HCT116 (cell line): ENCODE results near the gene JCAD.

Experiments
- CEBPB ChIP-seq: IDR thresholded peaks from 2 replicates; pipeline ENCODE4 v1.6.1; 2012; ENCODE audit warnings: low read depth
- ELF1 ChIP-seq: IDR thresholded peaks from 2 replicates; pipeline ENCODE4 v1.6.1; 2012; ENCODE audit warnings: low read depth, borderline replicate concordance
- EZH2 ChIP-seq: fragments of 200-600 bp; sonication (generic); IDR thresholded peaks from 2 replicates; pipeline ENCODE4 v1.6.1; 2017; ENCODE audit warnings: antibody characterized with exemption, mixed run types
- EZH2phosphoT487 ChIP-seq: fragments of 200-600 bp; IDR thresholded peaks from 2 replicates; pipeline ENCODE4 v1.6.1; 2018; ENCODE audit warnings: antibody characterized with exemption, borderline replicate concordance
- POLR2A ChIP-seq: IDR thresholded peaks from 2 replicates; pipeline ENCODE4 v1.7.0; 2011; ENCODE audit warnings: borderline replicate concordance; ENCODE audit not compliant: insufficient read depth, insufficient read length; ENCODE audit errors: extremely low read depth
- POLR2AphosphoS5 ChIP-seq: IDR thresholded peaks from 2 replicates; pipeline ENCODE4 v1.6.1; 2011; ENCODE audit warnings: mild to moderate bottlenecking, low read depth, low read length, moderate library complexity
- SIN3A ChIP-seq: IDR thresholded peaks from 2 replicates; pipeline ENCODE4 v1.6.1; 2012; ENCODE audit warnings: low read depth
- SP1 ChIP-seq: IDR thresholded peaks from 2 replicates; pipeline ENCODE4 v1.6.1; 2012; ENCODE audit warnings: low read depth
- TF ChIP-seq, protein P1 (sequence below), 3 experiments: fragments of 200-600 bp in 1 of 3; sonication (generic) in 1 of 3; IDR thresholded peaks in 2 of 3; conservative IDR thresholded peaks in 1 of 3; 2 replicates each; pipeline ENCODE4 v1.5.1; 2012 to 2017; ENCODE audit warnings: low read depth in 2 of 3, low read length in 2 of 3, antibody characterized with exemption in 1 of 3, borderline replicate concordance in 1 of 3, control low read depth in 1 of 3, mild to moderate bottlenecking in 1 of 3, mixed read lengths in 1 of 3, mixed run types in 1 of 3, moderate library complexity in 1 of 3; ENCODE audit not compliant: insufficient read depth in 1 of 3
- TF ChIP-seq, protein P2 (sequence below): IDR thresholded peaks from 2 replicates; pipeline ENCODE4 v1.6.1; 2012; ENCODE audit warnings: low read depth
- TF ChIP-seq, protein P3 (sequence below): IDR thresholded peaks from 2 replicates; pipeline ENCODE4 v1.6.1; 2012
- TF ChIP-seq, protein P4 (sequence below): IDR thresholded peaks from 2 replicates; pipeline ENCODE4 v1.6.1; 2011; ENCODE audit warnings: mild to moderate bottlenecking, low read length, moderate library complexity; ENCODE audit not compliant: insufficient replicate concordance; ENCODE audit errors: extremely low read depth

DNA sequence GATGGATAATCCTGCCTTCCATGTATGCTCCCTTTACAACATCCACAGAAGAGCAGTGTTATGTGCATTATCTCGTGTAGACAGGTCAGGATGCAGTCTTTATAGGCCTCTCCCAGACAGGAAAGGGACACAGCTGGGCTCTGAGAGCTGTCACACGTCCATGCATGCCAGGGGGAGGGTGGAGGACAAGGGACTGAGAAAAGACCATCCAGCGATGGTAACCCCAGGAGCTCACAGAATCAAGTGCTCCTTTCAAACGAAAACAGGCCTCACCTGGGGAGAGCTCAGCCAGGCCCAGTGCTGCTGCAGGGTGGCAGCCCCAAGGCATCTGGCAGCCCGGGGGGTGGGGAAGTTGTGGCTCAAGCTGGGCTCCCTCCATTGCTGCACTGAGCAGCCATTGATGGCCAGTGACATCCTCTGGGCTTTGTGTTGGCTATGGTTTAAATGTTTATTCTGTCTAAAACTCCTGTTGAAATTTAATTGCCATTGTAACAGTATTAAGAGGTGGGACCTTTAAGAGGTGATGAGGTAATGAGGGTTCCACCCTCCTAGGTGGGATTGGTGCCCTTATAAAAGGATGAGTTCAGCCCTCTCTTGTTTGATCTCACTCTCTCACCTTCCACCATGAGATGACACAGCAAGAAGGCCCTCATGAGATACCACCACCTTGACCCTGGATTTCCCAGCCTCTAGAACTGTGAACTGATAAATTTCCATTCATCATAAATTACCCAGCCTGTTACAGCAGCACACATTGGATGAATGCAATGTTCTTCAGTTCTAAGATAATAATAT lies 15.7 kb downstream of the JCAD start:
- TF ChIP-seq, protein P1, sequence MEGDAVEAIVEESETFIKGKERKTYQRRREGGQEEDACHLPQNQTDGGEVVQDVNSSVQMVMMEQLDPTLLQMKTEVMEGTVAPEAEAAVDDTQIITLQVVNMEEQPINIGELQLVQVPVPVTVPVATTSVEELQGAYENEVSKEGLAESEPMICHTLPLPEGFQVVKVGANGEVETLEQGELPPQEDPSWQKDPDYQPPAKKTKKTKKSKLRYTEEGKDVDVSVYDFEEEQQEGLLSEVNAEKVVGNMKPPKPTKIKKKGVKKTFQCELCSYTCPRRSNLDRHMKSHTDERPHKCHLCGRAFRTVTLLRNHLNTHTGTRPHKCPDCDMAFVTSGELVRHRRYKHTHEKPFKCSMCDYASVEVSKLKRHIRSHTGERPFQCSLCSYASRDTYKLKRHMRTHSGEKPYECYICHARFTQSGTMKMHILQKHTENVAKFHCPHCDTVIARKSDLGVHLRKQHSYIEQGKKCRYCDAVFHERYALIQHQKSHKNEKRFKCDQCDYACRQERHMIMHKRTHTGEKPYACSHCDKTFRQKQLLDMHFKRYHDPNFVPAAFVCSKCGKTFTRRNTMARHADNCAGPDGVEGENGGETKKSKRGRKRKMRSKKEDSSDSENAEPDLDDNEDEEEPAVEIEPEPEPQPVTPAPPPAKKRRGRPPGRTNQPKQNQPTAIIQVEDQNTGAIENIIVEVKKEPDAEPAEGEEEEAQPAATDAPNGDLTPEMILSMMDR (IDR thresholded peaks at IDR 0.05 in 2 of 3, conservative IDR thresholded peaks at IDR 0.05 in 1 of 3; ENCODE audit: borderline replicate concordance in 1 of 3, insufficient read depth in 1 of 3, low read depth in 2 of 3, low read length in 2 of 3), result no peak
- TF ChIP-seq EZH2phosphoT487 (no peak), SP1 (no peak), POLR2A (no peak), CEBPB (no peak), POLR2AphosphoS5 (no peak), ELF1 (no peak), EZH2 (no peak), SIN3A (no peak)
- TF ChIP-seq, protein P2, sequence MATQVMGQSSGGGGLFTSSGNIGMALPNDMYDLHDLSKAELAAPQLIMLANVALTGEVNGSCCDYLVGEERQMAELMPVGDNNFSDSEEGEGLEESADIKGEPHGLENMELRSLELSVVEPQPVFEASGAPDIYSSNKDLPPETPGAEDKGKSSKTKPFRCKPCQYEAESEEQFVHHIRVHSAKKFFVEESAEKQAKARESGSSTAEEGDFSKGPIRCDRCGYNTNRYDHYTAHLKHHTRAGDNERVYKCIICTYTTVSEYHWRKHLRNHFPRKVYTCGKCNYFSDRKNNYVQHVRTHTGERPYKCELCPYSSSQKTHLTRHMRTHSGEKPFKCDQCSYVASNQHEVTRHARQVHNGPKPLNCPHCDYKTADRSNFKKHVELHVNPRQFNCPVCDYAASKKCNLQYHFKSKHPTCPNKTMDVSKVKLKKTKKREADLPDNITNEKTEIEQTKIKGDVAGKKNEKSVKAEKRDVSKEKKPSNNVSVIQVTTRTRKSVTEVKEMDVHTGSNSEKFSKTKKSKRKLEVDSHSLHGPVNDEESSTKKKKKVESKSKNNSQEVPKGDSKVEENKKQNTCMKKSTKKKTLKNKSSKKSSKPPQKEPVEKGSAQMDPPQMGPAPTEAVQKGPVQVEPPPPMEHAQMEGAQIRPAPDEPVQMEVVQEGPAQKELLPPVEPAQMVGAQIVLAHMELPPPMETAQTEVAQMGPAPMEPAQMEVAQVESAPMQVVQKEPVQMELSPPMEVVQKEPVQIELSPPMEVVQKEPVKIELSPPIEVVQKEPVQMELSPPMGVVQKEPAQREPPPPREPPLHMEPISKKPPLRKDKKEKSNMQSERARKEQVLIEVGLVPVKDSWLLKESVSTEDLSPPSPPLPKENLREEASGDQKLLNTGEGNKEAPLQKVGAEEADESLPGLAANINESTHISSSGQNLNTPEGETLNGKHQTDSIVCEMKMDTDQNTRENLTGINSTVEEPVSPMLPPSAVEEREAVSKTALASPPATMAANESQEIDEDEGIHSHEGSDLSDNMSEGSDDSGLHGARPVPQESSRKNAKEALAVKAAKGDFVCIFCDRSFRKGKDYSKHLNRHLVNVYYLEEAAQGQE, result no peak
- TF ChIP-seq, protein P3, sequence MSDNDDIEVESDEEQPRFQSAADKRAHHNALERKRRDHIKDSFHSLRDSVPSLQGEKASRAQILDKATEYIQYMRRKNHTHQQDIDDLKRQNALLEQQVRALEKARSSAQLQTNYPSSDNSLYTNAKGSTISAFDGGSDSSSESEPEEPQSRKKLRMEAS, result no peak
- TF ChIP-seq, protein P4, sequence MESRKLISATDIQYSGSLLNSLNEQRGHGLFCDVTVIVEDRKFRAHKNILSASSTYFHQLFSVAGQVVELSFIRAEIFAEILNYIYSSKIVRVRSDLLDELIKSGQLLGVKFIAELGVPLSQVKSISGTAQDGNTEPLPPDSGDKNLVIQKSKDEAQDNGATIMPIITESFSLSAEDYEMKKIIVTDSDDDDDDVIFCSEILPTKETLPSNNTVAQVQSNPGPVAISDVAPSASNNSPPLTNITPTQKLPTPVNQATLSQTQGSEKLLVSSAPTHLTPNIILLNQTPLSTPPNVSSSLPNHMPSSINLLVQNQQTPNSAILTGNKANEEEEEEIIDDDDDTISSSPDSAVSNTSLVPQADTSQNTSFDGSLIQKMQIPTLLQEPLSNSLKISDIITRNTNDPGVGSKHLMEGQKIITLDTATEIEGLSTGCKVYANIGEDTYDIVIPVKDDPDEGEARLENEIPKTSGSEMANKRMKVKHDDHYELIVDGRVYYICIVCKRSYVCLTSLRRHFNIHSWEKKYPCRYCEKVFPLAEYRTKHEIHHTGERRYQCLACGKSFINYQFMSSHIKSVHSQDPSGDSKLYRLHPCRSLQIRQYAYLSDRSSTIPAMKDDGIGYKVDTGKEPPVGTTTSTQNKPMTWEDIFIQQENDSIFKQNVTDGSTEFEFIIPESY, result no peak
